ENCODE results near the gene TP53I13. TPM values are rescaled to one million over a fixed set of nuclear protein-coding genes. Genes with fewer than 3 reads are reported as not detected.
A peak's percentile ranks its signal among the peaks of the same experiment; 100 is the strongest.

Gene TP53I13
- total and polyA plus RNA-seq, 10 of the 15 experiments (the other 5 are each of a cell fraction or from before 2014, with no cell fraction given) = 0.31 to 45.1 (median 19.5) TPM; not detected in 1

- 0 out of 2 replicates have a peak, but pooled peaks have one; percentile 22 for TF ChIP-seq YY1 (IDR thresholded peaks at IDR 0.05; ENCODE audit: low read depth, low read length)
- TF ChIP-seq, protein P1, sequence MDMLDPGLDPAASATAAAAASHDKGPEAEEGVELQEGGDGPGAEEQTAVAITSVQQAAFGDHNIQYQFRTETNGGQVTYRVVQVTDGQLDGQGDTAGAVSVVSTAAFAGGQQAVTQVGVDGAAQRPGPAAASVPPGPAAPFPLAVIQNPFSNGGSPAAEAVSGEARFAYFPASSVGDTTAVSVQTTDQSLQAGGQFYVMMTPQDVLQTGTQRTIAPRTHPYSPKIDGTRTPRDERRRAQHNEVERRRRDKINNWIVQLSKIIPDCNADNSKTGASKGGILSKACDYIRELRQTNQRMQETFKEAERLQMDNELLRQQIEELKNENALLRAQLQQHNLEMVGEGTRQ (IDR thresholded peaks at IDR 0.05; ENCODE audit: borderline replicate concordance, low read depth, low read length) = no peak
- TF ChIP-seq TCF7 (IDR thresholded peaks at IDR 0.05; ENCODE audit: borderline replicate concordance) = no peak
- TF ChIP-seq MYC (IDR thresholded peaks at IDR 0.05; ENCODE audit: insufficient read depth, insufficient read length, insufficient replicate concordance, low read length, severe bottlenecking) = peak; percentile 40
- TF ChIP-seq HDAC6 (IDR thresholded peaks at IDR 0.05; ENCODE audit: unreplicated experiment) = no peak
- TF ChIP-seq TARDBP (IDR thresholded peaks at IDR 0.05; ENCODE audit: borderline replicate concordance) = no peak
- TF ChIP-seq NKRF (conservative IDR thresholded peaks at IDR 0.05) = peak; percentile 31; the same call in 1 of the 2 replicates
- TF ChIP-seq ATF2 (IDR thresholded peaks at IDR 0.05; ENCODE audit: low read length) = no peak
- no peak for TF ChIP-seq ZNF24 (IDR thresholded peaks at IDR 0.05)
- no peak for TF ChIP-seq HCFC1 (IDR thresholded peaks at IDR 0.05; ENCODE audit: low read length)
- no peak for TF ChIP-seq NFXL1 (IDR thresholded peaks at IDR 0.05; ENCODE audit: borderline replicate concordance)
- no peak for TF ChIP-seq IKZF2 (IDR thresholded peaks at IDR 0.05)
- TF ChIP-seq, protein P2, sequence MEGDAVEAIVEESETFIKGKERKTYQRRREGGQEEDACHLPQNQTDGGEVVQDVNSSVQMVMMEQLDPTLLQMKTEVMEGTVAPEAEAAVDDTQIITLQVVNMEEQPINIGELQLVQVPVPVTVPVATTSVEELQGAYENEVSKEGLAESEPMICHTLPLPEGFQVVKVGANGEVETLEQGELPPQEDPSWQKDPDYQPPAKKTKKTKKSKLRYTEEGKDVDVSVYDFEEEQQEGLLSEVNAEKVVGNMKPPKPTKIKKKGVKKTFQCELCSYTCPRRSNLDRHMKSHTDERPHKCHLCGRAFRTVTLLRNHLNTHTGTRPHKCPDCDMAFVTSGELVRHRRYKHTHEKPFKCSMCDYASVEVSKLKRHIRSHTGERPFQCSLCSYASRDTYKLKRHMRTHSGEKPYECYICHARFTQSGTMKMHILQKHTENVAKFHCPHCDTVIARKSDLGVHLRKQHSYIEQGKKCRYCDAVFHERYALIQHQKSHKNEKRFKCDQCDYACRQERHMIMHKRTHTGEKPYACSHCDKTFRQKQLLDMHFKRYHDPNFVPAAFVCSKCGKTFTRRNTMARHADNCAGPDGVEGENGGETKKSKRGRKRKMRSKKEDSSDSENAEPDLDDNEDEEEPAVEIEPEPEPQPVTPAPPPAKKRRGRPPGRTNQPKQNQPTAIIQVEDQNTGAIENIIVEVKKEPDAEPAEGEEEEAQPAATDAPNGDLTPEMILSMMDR (IDR thresholded peaks at IDR 0.05 in 2 of 3, conservative IDR thresholded peaks at IDR 0.05 in 1 of 3; ENCODE audit: control insufficient read depth in 2 of 3, extremely low read depth in 1 of 3, insufficient read depth in 1 of 3, low read depth in 3 of 3, low read length in 3 of 3) = peak in 2 of 3 experiments; percentile 24 to 29; a peak in 4 of 6 replicates
- TF ChIP-seq NRF1 (conservative IDR thresholded peaks at IDR 0.05; ENCODE audit: low read depth, low read length) = no peak
- TF ChIP-seq MTA2 (IDR thresholded peaks at IDR 0.05; ENCODE audit: low read depth) = no peak
- peak; percentile 21; the same call in 1 of the 2 replicates for TF ChIP-seq BACH1 (IDR thresholded peaks at IDR 0.05; ENCODE audit: borderline replicate concordance)
- TF ChIP-seq CHD2 (IDR thresholded peaks at IDR 0.05; ENCODE audit: borderline replicate concordance, low read depth, low read length) = no peak
- no peak for TF ChIP-seq SREBF1 (IDR thresholded peaks at IDR 0.05; ENCODE audit: low read length)
- peak; percentile 26 for TF ChIP-seq GATAD2B (conservative IDR thresholded peaks at IDR 0.05; ENCODE audit: low read depth)
- TF ChIP-seq STAT3 (IDR thresholded peaks at IDR 0.05; ENCODE audit: low read depth, low read length) = no peak
- TF ChIP-seq, protein P3, sequence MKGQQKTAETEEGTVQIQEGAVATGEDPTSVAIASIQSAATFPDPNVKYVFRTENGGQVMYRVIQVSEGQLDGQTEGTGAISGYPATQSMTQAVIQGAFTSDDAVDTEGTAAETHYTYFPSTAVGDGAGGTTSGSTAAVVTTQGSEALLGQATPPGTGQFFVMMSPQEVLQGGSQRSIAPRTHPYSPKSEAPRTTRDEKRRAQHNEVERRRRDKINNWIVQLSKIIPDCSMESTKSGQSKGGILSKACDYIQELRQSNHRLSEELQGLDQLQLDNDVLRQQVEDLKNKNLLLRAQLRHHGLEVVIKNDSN (IDR thresholded peaks at IDR 0.05; ENCODE audit: borderline replicate concordance, extremely low read length, insufficient read depth, low read depth, low read length) = no peak
- TF ChIP-seq NR2C2 (IDR thresholded peaks at IDR 0.05; ENCODE audit: borderline replicate concordance, control insufficient read depth, insufficient read length, low read depth) = no peak
- TF ChIP-seq JUND (IDR thresholded peaks at IDR 0.05; ENCODE audit: low read depth, low read length) = no peak
Measured at GRCh38 chr17:29565643-29566472, 2.6 kb upstream of the TP53I13 start (continued).
